Activated CD4-positive, alpha-beta T cell treated with anti-CD3 and anti-CD28 coated beads, Interleukin-10, Interleukin-2, amounts not matched to agents 100 ng/mL and 50 ng/mL, durations not matched to agents 16 hours and 8 hours (primary cell): Measurements from ENCODE around the gene CNOT3.
"Not testable (repeated sequence)": the region's sequence is repeated elsewhere in the genome, so short reads cannot be mapped to it uniquely, and the experiment has no call there.

Source experiments
- DNase-seq: peaks from one replicate; pipeline ENCODE4 v3.0.0-alpha.2; 2020

Gene CNOT3

GRCh38 chr19:54137699-54138488, at the start of gene CNOT3:
Gene CNOT3, plus strand, starts transcription at chr19:54137762. Its CDS starts 5,217 bp downstream, at chr19:54142979.
- DNase-seq: peak; percentile 44

- no peak for DNase-seq
Observed at GRCh38 chr19:54094426-54095000, 43.0 kb upstream of the CNOT3 start.

GRCh38 chr19:54095136-54095858, 42.3 kb upstream of the CNOT3 start:
- no peak for DNase-seq

GRCh38 chr19:54095859-54096616, 41.5 kb upstream of the CNOT3 start:
- DNase-seq: peak; percentile 50

GRCh38 chr19:54096617-54097106, 40.9 kb upstream of the CNOT3 start:
- DNase-seq: peak; percentile 34

- DNase-seq: no peak
Observed at GRCh38 chr19:54099190-54099902, 38.2 kb upstream of the CNOT3 start.

GRCh38 chr19:54099903-54100255, 37.7 kb upstream of the CNOT3 start:
- DNase-seq: not testable (repeated sequence)

- no peak for DNase-seq
Observed at GRCh38 chr19:54100561-54100960, 37.0 kb upstream of the CNOT3 start, which contains the start of gene OSCAR. Gene OSCAR, minus strand, starts transcription at chr19:54100803. Its CDS starts 11 bp downstream, at chr19:54100792.

GRCh38 chr19:54102421-54103169, 35.0 kb upstream of the CNOT3 start, which contains the start of gene NDUFA3:
Gene NDUFA3, plus strand, starts transcription at chr19:54102855. Its CDS starts 24 bp downstream, at chr19:54102879.
- DNase-seq: peak; percentile 99

GRCh38 chr19:54104998-54105715, 32.4 kb upstream of the CNOT3 start:
- no peak for DNase-seq

GRCh38 chr19:54105796-54106195, 31.8 kb upstream of the CNOT3 start:
- no peak for DNase-seq

- DNase-seq: no peak
Observed at GRCh38 chr19:54106716-54107115, 30.8 kb upstream of the CNOT3 start.

GRCh38 chr19:54107876-54108490, 29.6 kb upstream of the CNOT3 start:
- DNase-seq: no peak

GRCh38 chr19:54108496-54108895, 29.1 kb upstream of the CNOT3 start:
- DNase-seq: no peak

- no peak for DNase-seq
Observed at GRCh38 chr19:54109651-54110050, 27.9 kb upstream of the CNOT3 start.

- peak; percentile 74 for DNase-seq
Observed at GRCh38 chr19:54114340-54115108, 23.0 kb upstream of the CNOT3 start.

- DNase-seq: peak; percentile 97
Observed at GRCh38 chr19:54115109-54116063, 22.2 kb upstream of the CNOT3 start, which contains the start of the genes PRPF31 and TFPT. Gene PRPF31, plus strand, starts transcription at chr19:54115754. Its CDS starts 2,525 bp downstream, at chr19:54118279. Gene TFPT, minus strand, starts transcription at chr19:54115657. Its CDS starts 388 bp downstream, at chr19:54115269.

GRCh38 chr19:54121259-54121658, 16.3 kb upstream of the CNOT3 start:
- no peak for DNase-seq
